GM11168 (cell line): ENCODE data around the gene CNTFR.

Experiments used
- in situ Hi-C: fragments of 300-500 bp; cut with MboI; formaldehyde crosslinking; loops from one replicate; pipeline ENCODE4 v1.12.0; 2022; ENCODE audit warnings: low sequenced_read_pairs; ENCODE audit not compliant: unreplicated experiment

CNTFR gene

DNA sequence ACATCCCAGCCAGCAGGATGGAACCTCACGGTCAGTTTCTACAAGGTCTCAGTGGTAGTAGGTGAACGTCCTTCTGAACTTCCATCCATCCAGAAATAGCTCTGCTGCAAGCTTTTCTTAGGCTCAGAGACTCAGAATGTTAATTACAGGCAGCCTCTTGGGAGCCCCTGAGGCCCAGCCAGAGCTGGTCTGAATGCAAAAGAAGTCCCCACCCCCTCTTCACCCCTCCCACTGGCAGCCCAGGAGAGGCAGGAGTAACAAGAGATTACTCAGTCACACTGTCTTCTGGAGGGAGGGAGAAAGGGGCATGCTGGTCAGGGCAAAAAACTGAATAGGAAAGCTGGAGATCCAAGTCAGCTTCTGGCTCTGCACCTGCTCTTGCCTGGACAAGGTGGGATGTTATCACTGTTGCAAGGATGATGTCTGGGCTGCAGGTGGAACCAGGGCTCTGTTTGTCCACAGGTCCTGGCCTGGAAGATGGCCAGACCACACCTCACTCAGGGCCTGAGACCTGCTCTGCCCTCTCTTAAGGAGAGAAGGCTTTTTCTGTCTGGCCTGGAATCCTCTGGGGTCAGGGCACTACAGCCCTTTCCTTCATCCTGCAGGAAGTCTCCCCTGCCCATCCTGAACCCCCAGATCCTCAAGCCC lies 75.8 kb downstream of the CNTFR start:
- in situ Hi-C loops, result no loop called here

GRCh38 chr9:34512131-34513078 lies 77.1 kb downstream of the CNTFR start:
- in situ Hi-C loops, result no loop called here

- in situ Hi-C loops, result no loop called here
These were observed 78.7 kb downstream of the CNTFR start for GRCh38 chr9:34510497-34511468.

- in situ Hi-C loops, result no loop called here
These were observed 80.6 kb downstream of the CNTFR start for GRCh38 chr9:34508951-34509350.

DNA sequence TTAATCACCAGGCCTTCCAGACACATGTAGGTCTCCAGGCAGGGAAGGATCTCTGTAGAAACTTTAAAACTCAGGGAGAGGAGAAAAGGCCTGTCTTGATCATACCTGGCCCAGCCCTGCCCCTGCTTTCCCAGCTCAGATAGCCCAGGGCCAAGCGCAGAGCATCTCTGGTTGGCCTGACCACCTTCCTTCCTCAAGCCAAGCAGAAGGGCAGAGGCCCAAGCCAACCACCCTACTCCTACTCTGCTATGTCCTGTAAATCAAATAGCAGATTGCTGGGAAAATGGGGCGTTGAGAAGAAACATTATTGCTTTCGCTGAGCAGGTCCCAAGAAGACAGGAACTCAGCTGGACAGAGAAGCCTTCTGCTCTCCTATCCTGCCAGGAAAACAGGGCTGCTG lies 81.1 kb downstream of the CNTFR start:
- in situ Hi-C loops, result no loop called here

DNA sequence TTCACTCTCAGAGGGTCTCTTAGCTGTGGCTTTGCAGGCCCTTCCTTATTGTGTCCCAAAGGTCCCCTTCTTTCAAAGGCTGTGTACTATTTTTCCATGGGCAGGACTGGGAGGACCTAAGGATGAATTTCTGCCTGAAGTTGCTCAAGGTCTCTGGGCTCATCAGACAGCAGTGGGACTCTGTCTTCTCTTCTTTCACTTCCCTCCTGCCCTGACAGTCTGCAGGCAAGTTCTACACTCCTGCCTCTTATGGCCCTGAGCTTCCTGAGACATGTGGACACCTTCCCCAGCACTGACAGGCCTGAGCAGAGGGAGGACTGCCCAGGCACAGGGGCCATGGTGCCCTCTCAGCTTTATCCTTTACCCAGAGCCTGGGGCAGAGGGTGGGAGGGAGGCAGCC lies 81.6 kb downstream of the CNTFR start:
- in situ Hi-C loops, result no loop called here

- in situ Hi-C loops, result no loop called here
These were observed 82.0 kb downstream of the CNTFR start for GRCh38 chr9:34507556-34507955.

DNA sequence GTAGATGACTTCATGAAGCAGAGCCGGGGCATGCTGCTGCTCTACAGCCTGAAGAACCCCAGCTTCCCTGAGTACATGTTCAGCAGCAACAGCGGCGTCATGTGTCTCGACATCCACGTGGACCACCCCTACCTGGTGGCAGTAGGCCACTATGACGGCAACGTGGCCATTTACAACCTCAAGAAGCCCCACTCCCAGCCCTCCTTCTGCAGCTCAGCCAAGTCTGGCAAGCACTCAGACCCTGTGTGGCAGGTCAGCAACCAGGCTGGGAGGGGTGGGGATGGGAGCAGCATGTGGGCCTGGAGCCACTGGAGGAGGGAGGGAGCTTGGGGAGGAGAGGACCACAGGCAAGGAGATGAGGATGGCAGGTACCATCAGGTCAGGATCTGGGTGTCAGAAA lies 82.9 kb downstream of the CNTFR start:
- in situ Hi-C loops, result no loop called here

DNA sequence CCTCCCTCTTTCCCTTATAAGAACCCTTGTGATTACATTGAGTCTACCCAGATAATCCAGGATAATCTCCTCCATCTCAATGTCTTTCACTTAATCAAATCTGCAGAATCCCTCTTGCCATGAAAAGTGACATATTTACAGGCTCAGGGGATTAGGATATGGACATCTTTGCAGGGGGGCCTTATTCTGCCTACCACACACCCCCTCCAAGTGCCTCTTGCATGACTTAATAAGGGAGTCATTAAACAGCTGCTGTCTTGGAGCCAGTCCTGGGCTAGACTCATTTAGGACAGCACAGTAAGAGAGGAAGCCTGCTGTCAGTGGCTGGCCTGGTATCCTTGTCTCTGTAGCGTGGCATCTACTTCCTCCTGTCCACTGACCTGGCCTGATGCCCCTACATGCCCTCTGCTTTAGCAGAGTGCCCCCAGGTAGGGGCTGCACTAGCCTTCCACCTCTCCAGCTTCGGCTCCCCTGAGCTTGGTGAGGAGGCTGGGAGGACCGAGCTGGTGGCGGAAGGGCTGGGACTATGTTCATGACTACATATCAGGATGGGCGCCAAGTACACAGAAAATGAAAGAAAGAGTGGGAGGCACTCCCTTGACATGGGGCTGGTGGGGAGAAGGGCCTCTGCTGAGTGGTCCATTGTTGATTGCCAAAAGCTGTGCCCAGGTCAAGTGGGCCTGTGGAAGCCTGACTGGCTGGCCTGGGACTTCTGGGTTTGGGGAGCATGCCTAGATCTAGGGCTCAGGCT lies 84.0 kb downstream of the CNTFR start:
- in situ Hi-C loops, result no loop called here

GRCh38 chr9:34503406-34503805 lies 86.1 kb downstream of the CNTFR start:
- in situ Hi-C loops, result no loop called here

DNA sequence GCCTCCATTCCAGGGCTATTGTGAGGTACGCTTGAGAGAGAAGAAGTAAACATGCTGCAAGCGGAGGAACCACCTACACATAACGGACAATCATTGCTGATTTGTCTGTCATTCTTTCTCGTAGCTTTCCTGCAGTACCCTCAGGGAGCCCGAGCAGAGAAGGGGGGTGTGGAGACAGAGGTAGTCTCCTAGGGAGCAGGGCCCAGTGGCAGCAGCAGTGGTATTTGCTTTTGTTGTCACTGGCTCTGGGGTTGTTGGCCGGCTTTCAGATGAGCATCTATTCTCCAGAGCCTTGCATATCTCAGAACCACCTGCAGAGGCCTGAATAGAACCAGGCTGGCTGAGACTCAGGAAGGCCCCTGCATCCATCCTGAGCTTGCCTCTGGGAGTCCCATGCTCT lies 86.6 kb downstream of the CNTFR start:
- in situ Hi-C loops, result no loop called here

DNA sequence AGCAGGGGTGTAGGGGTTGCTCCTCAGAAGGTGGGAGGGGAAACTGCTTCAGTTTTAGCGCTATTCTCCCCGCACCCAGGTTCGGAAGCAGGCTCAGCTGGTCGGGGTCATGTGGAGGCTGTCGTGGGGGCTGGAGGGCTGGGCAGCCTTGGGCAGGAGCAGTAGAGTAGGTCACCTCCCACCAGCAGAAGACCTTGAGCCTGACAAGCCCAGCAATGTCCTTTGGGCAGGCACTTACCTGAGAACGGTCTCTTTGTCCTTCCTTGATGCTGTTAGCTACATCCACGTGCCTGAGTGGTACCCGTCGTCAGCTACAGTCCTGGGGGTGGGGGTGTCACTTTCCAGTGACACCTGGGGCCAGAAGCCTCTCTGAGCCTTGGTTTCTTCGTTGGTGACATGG lies 87.1 kb downstream of the CNTFR start:
- in situ Hi-C loops, result no loop called here

DNA sequence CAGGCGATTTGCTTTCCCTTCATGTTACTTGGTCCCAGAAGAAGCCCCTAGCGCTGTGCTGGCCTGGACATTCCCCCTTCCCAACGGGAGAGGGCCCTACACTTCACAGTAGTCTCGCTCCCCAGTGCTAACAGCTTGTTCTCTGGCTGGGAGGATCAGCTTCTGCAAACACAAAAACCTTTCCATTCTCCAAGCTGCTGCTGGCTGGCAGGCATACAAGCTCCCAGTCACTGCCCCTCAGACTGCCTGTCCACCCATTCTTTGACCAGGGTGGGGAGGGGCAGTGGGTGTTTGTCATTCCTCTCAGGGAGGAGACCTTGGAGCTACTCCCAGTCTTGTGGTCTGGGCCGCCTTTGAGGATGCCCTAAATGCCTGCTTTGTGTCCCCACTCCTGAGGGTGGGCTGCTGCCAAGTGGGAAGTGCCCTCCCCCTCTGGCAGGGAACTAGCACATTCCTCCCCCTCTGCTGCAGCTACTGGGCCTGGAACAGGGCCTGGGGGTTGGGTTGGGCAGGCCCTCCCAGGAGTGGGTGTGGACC lies 87.6 kb downstream of the CNTFR start:
- in situ Hi-C loops, result no loop called here
